NK-92 (cell line): Measurements from ENCODE around the gene B3GALNT2.

Experiments used
- DNase-seq: peaks from one replicate; lab custom pipeline; 2025; ENCODE audit not compliant: unreplicated experiment; lab: John Stamatoyannopoulos, UW

The B3GALNT2 gene

GRCh38 chr1:235455823-235456222 is 48.4 kb downstream of the B3GALNT2 start:
- DNase-seq: no peak

GRCh38 chr1:235455097-235455496 is 49.2 kb downstream of the B3GALNT2 start:
- DNase-seq: no peak

GRCh38 chr1:235454021-235454420 is 50.2 kb downstream of the B3GALNT2 start:
- DNase-seq: no peak

- no peak for DNase-seq
Observed at GRCh38 chr1:235450886-235451483, 53.3 kb downstream of the B3GALNT2 start.

- no peak for DNase-seq
Observed at GRCh38 chr1:235450433-235450832, 53.8 kb downstream of the B3GALNT2 start.

- no peak for DNase-seq
Observed at GRCh38 chr1:235448616-235449015, 55.6 kb downstream of the B3GALNT2 start.

GRCh38 chr1:235442788-235443429 is 61.3 kb downstream of the B3GALNT2 start:
- no peak for DNase-seq

GRCh38 chr1:235441159-235441685 is 63.0 kb downstream of the B3GALNT2 start:
- no peak for DNase-seq

GRCh38 chr1:235434001-235434400 is 70.3 kb downstream of the B3GALNT2 start:
- no peak for DNase-seq

- DNase-seq: no peak
Observed at GRCh38 chr1:235430991-235431390, 73.3 kb downstream of the B3GALNT2 start.

GRCh38 chr1:235429143-235429542 is 75.1 kb downstream of the B3GALNT2 start:
- DNase-seq: no peak

- no peak for DNase-seq
Observed at GRCh38 chr1:235427447-235427846, 76.8 kb downstream of the B3GALNT2 start.

- no peak for DNase-seq
Observed at GRCh38 chr1:235426680-235427079, 77.6 kb downstream of the B3GALNT2 start.

GRCh38 chr1:235426143-235426542 is 78.1 kb downstream of the B3GALNT2 start:
- DNase-seq: no peak

GRCh38 chr1:235425357-235425756 is 78.9 kb downstream of the B3GALNT2 start:
- no peak for DNase-seq

- DNase-seq: no peak
Observed at GRCh38 chr1:235424092-235424491, 80.2 kb downstream of the B3GALNT2 start.

- no peak for DNase-seq
Observed at GRCh38 chr1:235423214-235423652, 81.0 kb downstream of the B3GALNT2 start.

- no peak for DNase-seq
Observed at GRCh38 chr1:235421751-235422150, 82.5 kb downstream of the B3GALNT2 start.

GRCh38 chr1:235417086-235417697 is 87.1 kb downstream of the B3GALNT2 start:
- DNase-seq: no peak

GRCh38 chr1:235416662-235417049 is 87.6 kb downstream of the B3GALNT2 start:
- no peak for DNase-seq

- no peak for DNase-seq
Observed at GRCh38 chr1:235415008-235415904, 89.0 kb downstream of the B3GALNT2 start.
